IMR-90 (cell line): ENCODE measurements around the gene LDAF1. TPM values are rescaled to one million over a fixed set of nuclear protein-coding genes. Genes with fewer than 3 reads are reported as not detected.

Experiments used
- ATAC-seq: fragments of 200-7000 bp; cut with Tn5 transposase; 2 replicates; pipeline ENCODE4 v1.9.1; 2020; ENCODE audit warnings: low read depth, mild to moderate bottlenecking, moderate library complexity
- BruUV-seq: library from RNA; stranded (reverse); fragments of 400-500 nt; replicated peaks from 2 replicates; lab custom pipeline; 2021; lab: Mats Ljungman, UMichigan
- CTCF ChIA-PET: fragments of 300-600 bp; formaldehyde crosslinking; extraction: SDS; loops from one replicate; lab custom pipeline; 2021; ENCODE audit warnings: antibody characterized with exemption; lab: Yijun Ruan, JAX
- POLR2A ChIA-PET: fragments of 300-600 bp; sonication (Branson Sonifier 250); formaldehyde crosslinking; loops from one replicate; lab custom pipeline; 2022; ENCODE audit warnings: antibody characterized with exemption; ENCODE audit not compliant: unreplicated experiment; lab: Charles Lee
- DNase-seq: peaks from one replicate; pipeline ENCODE4 v3.0.0; 2013
- H2AFZ ChIP-seq: replicated peaks from 2 replicates; pipeline ENCODE3; 2013; ENCODE audit warnings: low read length, mild to moderate bottlenecking; ENCODE audit not compliant: poor library complexity
- H2AK5ac ChIP-seq: 2 replicates; pipeline ENCODE4 v1.6.1; 2013; ENCODE audit warnings: low read depth, low read length, inconsistent platforms
- H2AK9ac ChIP-seq: replicated peaks from 2 replicates; pipeline ENCODE3; 2013; ENCODE audit warnings: mild to moderate bottlenecking, low read depth, low read length, moderate library complexity; ENCODE audit not compliant: poor library complexity
- H2BK120ac ChIP-seq: 2 replicates; pipeline ENCODE4 v1.6.1; 2013; ENCODE audit warnings: low read depth, low read length, inconsistent platforms
- H2BK15ac ChIP-seq: 3 replicates; pipeline ENCODE4 v1.6.1; 2013; ENCODE audit warnings: low read depth, low read length, inconsistent platforms
- H2BK20ac ChIP-seq: 2 replicates; pipeline ENCODE4 v1.6.1; 2013; ENCODE audit warnings: low read depth, mild to moderate bottlenecking, inconsistent platforms, low read length, moderate library complexity
- H2BK5ac ChIP-seq: 2 replicates; pipeline ENCODE4 v1.6.1; 2013; ENCODE audit warnings: mild to moderate bottlenecking, low read depth, low read length, inconsistent platforms; ENCODE audit not compliant: poor library complexity, severe bottlenecking
- H3K14ac ChIP-seq: replicated peaks from 2 replicates; pipeline ENCODE4 v1.6.1; 2013; ENCODE audit warnings: low read depth, low read length, inconsistent platforms
- H3K18ac ChIP-seq: 2 replicates; pipeline ENCODE4 v1.6.1; 2013; ENCODE audit warnings: low read depth, low read length, control low read depth
- H3K23ac ChIP-seq: 2 replicates; pipeline ENCODE4 v1.6.1; 2013; ENCODE audit warnings: low read depth, low read length, inconsistent platforms
- H3K27ac ChIP-seq: 2 replicates; pipeline ENCODE4 v1.5.1; 2013; ENCODE audit warnings: mild to moderate bottlenecking, control low read depth, low read length; ENCODE audit not compliant: insufficient read depth
- H3K27me3 ChIP-seq: 2 replicates; pipeline ENCODE4 v1.6.1; 2013; ENCODE audit warnings: low read length; ENCODE audit not compliant: control insufficient read depth, insufficient read depth
- H3K36me3 ChIP-seq: 2 replicates; pipeline ENCODE4 v1.6.1; 2013; ENCODE audit warnings: low read length, mixed read lengths; ENCODE audit not compliant: control insufficient read depth, insufficient read depth
- H3K4ac ChIP-seq: 2 replicates; pipeline ENCODE4 v1.6.1; 2013; ENCODE audit warnings: low read depth, low read length, inconsistent platforms
- H3K4me1 ChIP-seq: 2 replicates; pipeline ENCODE4 v1.6.1; 2013; ENCODE audit warnings: low read length, mixed read lengths; ENCODE audit not compliant: control insufficient read depth, insufficient read depth
- H3K4me2 ChIP-seq: 2 replicates; pipeline ENCODE4 v1.6.1; 2013; ENCODE audit warnings: low read depth, mild to moderate bottlenecking, control low read depth, low read length, moderate library complexity
- H3K4me3 ChIP-seq: 2 replicates; pipeline ENCODE4 v1.5.1; 2013; ENCODE audit warnings: low read depth, mild to moderate bottlenecking, control low read depth, low read length, moderate library complexity; ENCODE audit not compliant: insufficient read depth
- H3K56ac ChIP-seq: 2 replicates; pipeline ENCODE4 v1.6.1; 2013; ENCODE audit warnings: low read length, inconsistent platforms; ENCODE audit not compliant: insufficient read depth; ENCODE audit errors: extremely low read depth
- H3K79me1 ChIP-seq, 2 experiments: 2 replicates each; pipeline ENCODE4 v1.6.1; 2013; ENCODE audit warnings: low read length in 2 of 2, inconsistent platforms in 1 of 2, low read depth in 1 of 2
- H3K9ac ChIP-seq: 2 replicates; pipeline ENCODE4 v1.6.1; 2013; ENCODE audit warnings: low read depth, low read length, control low read depth
- H3K9me1 ChIP-seq: 2 replicates; pipeline ENCODE4 v1.6.1; 2013; ENCODE audit warnings: low read length, inconsistent platforms; ENCODE audit not compliant: insufficient read depth
- H3K9me3 ChIP-seq: 2 replicates; pipeline ENCODE4 v1.6.1; 2013; ENCODE audit warnings: low read length; ENCODE audit not compliant: control insufficient read depth, insufficient read depth
- H4K20me1 ChIP-seq: 2 replicates; pipeline ENCODE4 v1.6.1; 2013; ENCODE audit warnings: low read length, inconsistent platforms; ENCODE audit not compliant: insufficient read depth
- H4K5ac ChIP-seq: 2 replicates; pipeline ENCODE4 v1.6.1; 2013; ENCODE audit warnings: mild to moderate bottlenecking, low read depth, low read length, control low read depth
- H4K8ac ChIP-seq, 2 experiments: 2 replicates each; pipeline ENCODE4 v1.6.1; 2013; ENCODE audit warnings: low read depth in 2 of 2, low read length in 2 of 2, control low read depth in 1 of 2, inconsistent platforms in 1 of 2
- H4K91ac ChIP-seq: 2 replicates; pipeline ENCODE4 v1.6.1; 2013; ENCODE audit warnings: low read depth, low read length, inconsistent platforms; ENCODE audit not compliant: insufficient read depth
- BHLHE40 ChIP-seq: fragments of 150-350 bp; IDR thresholded peaks from 2 replicates; pipeline ENCODE4 v1.6.1; 2016; ENCODE audit warnings: mild to moderate bottlenecking, low read depth, low read length
- MAFK ChIP-seq: IDR thresholded peaks from 2 replicates; pipeline ENCODE4 v1.6.1; 2012; ENCODE audit warnings: low read depth, low read length, improper control_type of control experiment
- MAZ ChIP-seq: IDR thresholded peaks from 2 replicates; pipeline ENCODE4 v1.6.1; 2012; ENCODE audit warnings: low read depth, mild to moderate bottlenecking, low read length, improper control_type of control experiment, moderate library complexity, borderline replicate concordance
- MXI1 ChIP-seq: IDR thresholded peaks from 2 replicates; pipeline ENCODE4 v1.6.1; 2012; ENCODE audit warnings: low read depth, mild to moderate bottlenecking, low read length, moderate library complexity, borderline replicate concordance
- POLR2A ChIP-seq: IDR thresholded peaks from 2 replicates; pipeline ENCODE4 v1.6.1; 2012; ENCODE audit warnings: mild to moderate bottlenecking, low read depth, low read length
- RAD21 ChIP-seq: IDR thresholded peaks from 2 replicates; pipeline ENCODE4 v1.6.1; 2012; ENCODE audit warnings: low read length, improper control_type of control experiment
- RCOR1 ChIP-seq: IDR thresholded peaks from 2 replicates; pipeline ENCODE4 v1.6.1; 2012; ENCODE audit warnings: mild to moderate bottlenecking, low read length, improper control_type of control experiment; ENCODE audit not compliant: insufficient replicate concordance
- RFX5 ChIP-seq: IDR thresholded peaks from 2 replicates; pipeline ENCODE4 v1.8.0; 2012; ENCODE audit warnings: low read depth, mild to moderate bottlenecking, low read length, moderate library complexity
- USF2 ChIP-seq: fragments of 150-350 bp; IDR thresholded peaks from 2 replicates; pipeline ENCODE4 v1.6.1; 2017; ENCODE audit warnings: mild to moderate bottlenecking, antibody characterized with exemption, low read length, low read depth
- WGBS, 2 experiments: methylation state at CpG; one replicate each; pipeline versions ENCODE4 v1.1.5 to v1.1.7; 2013; ENCODE audit warnings: missing lambda C conversion rate in 2 of 2; ENCODE audit not compliant: insufficient read length in 1 of 2; ENCODE audit errors: extremely low coverage in 2 of 2; 5-methylcytosine and 5-hydroxymethylcytosine counted together
- dilution Hi-C: fragments of 300-500 bp; cut with HindIII; formaldehyde crosslinking; loops from one replicate; pipeline ENCODE4 v1.14.3; 2018; ENCODE audit warnings: low sequenced_read_pairs; ENCODE audit not compliant: unreplicated experiment
- in situ Hi-C: fragments of 300-500 bp; cut with MboI; formaldehyde crosslinking; loops from 3 replicates; pipeline ENCODE4 v1.14.3; 2019; ENCODE audit warnings: low sequenced_read_pairs, inconsistent platforms, mixed read lengths
- intact Hi-C: fragments of 100-400 bp; cut with micrococcal nuclease; formaldehyde crosslinking; loops from 2 replicates; pipeline ENCODE4 v1.10.0; 2022
- polyA plus RNA-seq, 3 experiments: library from polyadenylated mRNA; depleted of rRNA; stranded (reverse); fragments of >200 nt; gene quantifications; 2 replicates each; pipeline ENCODE4 v1.2.3, GENCODE V29; 2012; ENCODE audit warnings: low replicate concordance in 1 of 3
- total RNA-seq: library from RNA; depleted of rRNA; stranded (reverse); fragments of >200 nt; gene quantifications from 2 replicates; pipeline ENCODE4 v1.2.3, GENCODE V29; 2012
- TF ChIP-seq, protein P1 (sequence below): conservative IDR thresholded peaks from 2 replicates; pipeline ENCODE4 v1.5.1; 2012; ENCODE audit warnings: mild to moderate bottlenecking, low read depth, low read length, improper control_type of control experiment

LDAF1 gene
- total and polyA plus RNA-seq, 2 of the 4 experiments (the other 2 are of a cell fraction) = 21.0 to 62.2 TPM

- no peak for TF ChIP-seq USF2
Observed at GRCh38 chr16:21179126-21179982, 20.9 kb downstream of the LDAF1 start (continued).

DNA sequence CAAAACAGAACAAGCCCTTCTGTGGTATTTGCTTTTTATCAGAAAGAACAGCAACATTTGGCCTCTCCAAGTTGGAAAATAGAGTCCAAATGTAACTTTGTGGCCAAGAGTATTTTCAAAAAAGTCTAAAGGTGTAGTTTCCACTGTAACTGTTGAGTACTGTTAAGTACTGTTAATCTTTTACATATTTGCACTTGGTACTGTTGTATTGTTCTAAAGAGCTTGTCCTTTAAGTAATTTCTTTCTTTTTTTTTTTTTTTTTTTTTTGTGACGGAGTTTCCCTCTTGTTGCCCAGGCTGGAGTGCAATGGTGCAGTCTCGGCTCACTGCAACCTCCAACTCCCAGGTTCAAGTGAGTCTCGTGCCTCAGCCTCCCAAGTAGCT lies 21.5 kb downstream of the LDAF1 start:
- DNase-seq (no peak), ATAC-seq (no peak)
- no peak overlapping the region for H2BK15ac ChIP-seq
- no peak overlapping the region for H2BK120ac ChIP-seq
- no peak overlapping the region for H4K91ac ChIP-seq
- H3K56ac ChIP-seq = no peak overlapping the region
- no peaks in the 10 kb centered on the region for H3K4me1 ChIP-seq
- H3K9me3 ChIP-seq = no peaks in the 10 kb centered on the region; the same call in 1 of the 2 replicates
- no peak overlapping the region for H4K5ac ChIP-seq
- TF ChIP-seq MXI1 = no peak
- TF ChIP-seq, protein P1, sequence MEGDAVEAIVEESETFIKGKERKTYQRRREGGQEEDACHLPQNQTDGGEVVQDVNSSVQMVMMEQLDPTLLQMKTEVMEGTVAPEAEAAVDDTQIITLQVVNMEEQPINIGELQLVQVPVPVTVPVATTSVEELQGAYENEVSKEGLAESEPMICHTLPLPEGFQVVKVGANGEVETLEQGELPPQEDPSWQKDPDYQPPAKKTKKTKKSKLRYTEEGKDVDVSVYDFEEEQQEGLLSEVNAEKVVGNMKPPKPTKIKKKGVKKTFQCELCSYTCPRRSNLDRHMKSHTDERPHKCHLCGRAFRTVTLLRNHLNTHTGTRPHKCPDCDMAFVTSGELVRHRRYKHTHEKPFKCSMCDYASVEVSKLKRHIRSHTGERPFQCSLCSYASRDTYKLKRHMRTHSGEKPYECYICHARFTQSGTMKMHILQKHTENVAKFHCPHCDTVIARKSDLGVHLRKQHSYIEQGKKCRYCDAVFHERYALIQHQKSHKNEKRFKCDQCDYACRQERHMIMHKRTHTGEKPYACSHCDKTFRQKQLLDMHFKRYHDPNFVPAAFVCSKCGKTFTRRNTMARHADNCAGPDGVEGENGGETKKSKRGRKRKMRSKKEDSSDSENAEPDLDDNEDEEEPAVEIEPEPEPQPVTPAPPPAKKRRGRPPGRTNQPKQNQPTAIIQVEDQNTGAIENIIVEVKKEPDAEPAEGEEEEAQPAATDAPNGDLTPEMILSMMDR = no peak
- no peak for TF ChIP-seq MAZ
- no peak for TF ChIP-seq POLR2A
- TF ChIP-seq RCOR1 = no peak
- TF ChIP-seq RAD21 = no peak
- no peak for TF ChIP-seq MAFK
- TF ChIP-seq BHLHE40 = no peak
- no peak for TF ChIP-seq USF2
- no peak for TF ChIP-seq RFX5
- in situ Hi-C loops (no loop called here), dilution Hi-C loops (no loop called here), intact Hi-C loops (no loop called here)
- ChIA-PET POLR2A (interaction anchor here (0.6 kb wide), 1 partner anchor 79 kb away, joined by 3 read pairs; no protein-coding TSS in a partner anchor), CTCF (no interaction called here)
- no peaks in the 10 kb centered on the region for H4K20me1 ChIP-seq
- H3K27ac ChIP-seq = no peak overlapping the region
- H3K79me1 ChIP-seq = no peaks in the 10 kb centered on the region
- no peak overlapping the region for H2BK20ac ChIP-seq
- H3K23ac ChIP-seq = no peak overlapping the region
- no CpG with 5 or more reads among the region's 3 CpGs for WGBS, 2 experiments
- no peak overlapping the region for H3K4me3 ChIP-seq
- H2AFZ ChIP-seq = no peak overlapping the region
- no peak overlapping the region for H2AK9ac ChIP-seq
- BruUV-seq = no TSS peak
- peaks cover 36% of the 10 kb centered on the region for H3K36me3 ChIP-seq
- H3K27me3 ChIP-seq = no peaks in the 10 kb centered on the region
- no peak overlapping the region for H3K9ac ChIP-seq
- H2AK5ac ChIP-seq = no peak overlapping the region
- no peaks in the 10 kb centered on the region for H3K9me1 ChIP-seq
- H2BK5ac ChIP-seq = no peak overlapping the region
- H3K4ac ChIP-seq = no peak overlapping the region
- no peak overlapping the region for H3K14ac ChIP-seq
- no peak overlapping the region for H3K18ac ChIP-seq
- H3K4me2 ChIP-seq = no peak overlapping the region
- no peak overlapping the region for H4K8ac ChIP-seq
